Sigmoid colon (tissue), 7 donors: Measurements from ENCODE around the gene ZNF507. TPM values are rescaled to one million over a fixed set of nuclear protein-coding genes. Genes with fewer than 3 reads are reported as not detected.

Experiments
- DNase-seq: peaks from one replicate; pipeline ENCODE4 v3.0.0-alpha.2; 2019
- H3K27ac ChIP-seq, 4 donors: fragments of 200-600 bp; sonication (generic); one replicate each; pipeline ENCODE4 v1.5.1; 2016 to 2019; ENCODE audit warnings: mild to moderate bottlenecking in 1 of 4
- H3K27me3 ChIP-seq, 3 donors: fragments of 200-600 bp; sonication (generic); one replicate each; pipeline ENCODE4 v1.5.1; 2019; ENCODE audit warnings: mild to moderate bottlenecking in 1 of 3
- H3K36me3 ChIP-seq, 4 donors: fragments of 200-600 bp; sonication (generic); one replicate each; pipeline ENCODE4 v1.5.1; 2016 to 2019
- H3K4me1 ChIP-seq, 4 donors: fragments of 200-600 bp; sonication (generic); one replicate each; pipeline ENCODE4 v1.5.1; 2017 to 2019
- H3K4me3 ChIP-seq, 4 donors: fragments of 200-600 bp; sonication (generic); one replicate each; pipeline ENCODE4 v1.5.1; 2017 to 2019; ENCODE audit warnings: mild to moderate bottlenecking in 2 of 4, moderate library complexity in 1 of 4
- H3K9me3 ChIP-seq, 4 donors: fragments of 200-600 bp in 3 of 4; sonication (generic) in 3 of 4; one replicate each; pipeline versions ENCODE4 v1.5.1 to v1.6.1; 2013 to 2019
- CTCF ChIP-seq, 4 experiments: fragments of 450-650 bp in 3 of 4; fragments of 200-600 bp in 1 of 4; IDR thresholded peaks; one replicate each; pipeline ENCODE4 v1.5.1; 2016 to 2019; ENCODE audit warnings: antibody characterized with exemption in 4 of 4, mild to moderate bottlenecking in 3 of 4, moderate library complexity in 2 of 4
- EP300 ChIP-seq, 4 donors: sonication (generic); formaldehyde crosslinking; IDR thresholded peaks; one replicate each; pipeline ENCODE4 v1.6.1; 2017; ENCODE audit warnings: antibody characterized with exemption in 4 of 4
- POLR2A ChIP-seq, 2 donors: fragments of 450-650 bp; IDR thresholded peaks; one replicate each; pipeline ENCODE4 v1.6.1; 2016; ENCODE audit warnings: antibody characterized with exemption in 2 of 2, mild to moderate bottlenecking in 2 of 2, moderate library complexity in 2 of 2
- POLR2AphosphoS5 ChIP-seq, 4 donors: sonication (generic); formaldehyde crosslinking; IDR thresholded peaks; one replicate each; pipeline ENCODE4 v1.6.1; 2017; ENCODE audit warnings: antibody characterized with exemption in 4 of 4
- WGBS, 2 donors: extraction: QIAGEN DNeasy Blood & Tissue Kit; methylation state at CpG; one replicate each; pipeline ENCODE4 v1.1.7; 2013; 5-methylcytosine and 5-hydroxymethylcytosine counted together
- intact Hi-C: fragments of 100-400 bp; cut with DNase I; formaldehyde crosslinking; loops from one replicate; pipeline ENCODE4 v1.15.1; 2023
- polyA plus RNA-seq, 3 donors: library from polyadenylated mRNA; stranded (reverse); fragments of 200-250 nt; gene quantifications; one replicate each; pipeline ENCODE4 v1.2.3, GENCODE V29; 2013
- total RNA-seq, 4 donors: library from RNA; depleted of rRNA; stranded (reverse); fragments of >200 nt; gene quantifications; one replicate each; pipeline ENCODE4 v1.1.0, GENCODE V29; 2016
- donor health status: healthy with polysubstance abuse.
- donor health status: Bipolar disorder and iron deficiency.
- donor health status: healthy.

The ZNF507 gene
- total and polyA plus RNA-seq, 7 donors = 2.1 to 27.1 (median 19.3) TPM

GRCh38 chr19:32362318-32362691, 16.9 kb downstream of the ZNF507 start:
- Histone ChIP-seq H3K27ac (peak overlapping the region in 1 of 4 donors; percentile 71), H3K27me3 (no peaks in the 10 kb centered on the region), H3K4me3 (no peak overlapping the region), H3K9me3 (no peaks in the 10 kb centered on the region), H3K36me3 (peaks cover 5 to 64% (median 13%) of the 10 kb centered on the region in 4 donors), H3K4me1 (peaks cover 0 to 25% (median 19%) of the 10 kb centered on the region in 4 donors)
- TF ChIP-seq EP300 (IDR thresholded peaks at IDR 0.05) (no peak), CTCF (IDR thresholded peaks at IDR 0.05) (no peak), POLR2A (IDR thresholded peaks at IDR 0.05) (no peak), POLR2AphosphoS5 (IDR thresholded peaks at IDR 0.05) (no peak)
- WGBS, 2 donors = 71 to 82% methylated on average over 5 of the region's 5 CpGs
- DNase-seq = no peak
- intact Hi-C loops = no loop called here

GRCh38 chr19:32363175-32363574, 17.8 kb downstream of the ZNF507 start:
- TF ChIP-seq EP300 (IDR thresholded peaks at IDR 0.05) (peak in 1 of 4 donors; percentile 40), CTCF (IDR thresholded peaks at IDR 0.05) (no peak), POLR2A (IDR thresholded peaks at IDR 0.05) (no peak), POLR2AphosphoS5 (IDR thresholded peaks at IDR 0.05) (peak in 3 of 4 donors; percentile 30 to 53 (median 35))
- whole genome bisulfite sequencing, 2 donors = 33 to 72% methylated on average over 3 of the region's 3 CpGs
- intact Hi-C loops = no loop called here
- Histone ChIP-seq H3K4me3 (no peak overlapping the region), H3K4me1 (peaks cover 0 to 32% (median 23%) of the 10 kb centered on the region in 4 donors), H3K9me3 (no peaks in the 10 kb centered on the region), H3K27me3 (no peaks in the 10 kb centered on the region), H3K36me3 (peaks cover 5 to 55% (median 8%) of the 10 kb centered on the region in 4 donors), H3K27ac (peak overlapping the region; percentile 32 to 71 (median 52))
- DNase-seq = no peak

GRCh38 chr19:32363632-32364031, 18.2 kb downstream of the ZNF507 start:
- intact Hi-C loops = no loop called here
- peak overlapping the region; percentile 32 to 71 (median 52) for H3K27ac ChIP-seq
- WGBS, 2 donors = 95% methylated on average over 3 of the region's 3 CpGs

GRCh38 chr19:32364040-32364439, 18.6 kb downstream of the ZNF507 start:
- peaks cover 0 to 47% (median 8%) of the 10 kb centered on the region in 4 donors for H3K36me3 ChIP-seq
- 92 to 96% methylated on average over 1 of the region's 1 CpG for WGBS, 2 donors
- TF ChIP-seq POLR2A (IDR thresholded peaks at IDR 0.05) (no peak), POLR2AphosphoS5 (IDR thresholded peaks at IDR 0.05) (no peak), EP300 (IDR thresholded peaks at IDR 0.05) (no peak), CTCF (IDR thresholded peaks at IDR 0.05) (no peak)
- DNase-seq = no peak
- H3K9me3 ChIP-seq = no peaks in the 10 kb centered on the region
- intact Hi-C loops = no loop called here
- no peaks in the 10 kb centered on the region for H3K27me3 ChIP-seq
- peak overlapping the region; percentile 32 to 71 (median 52) for H3K27ac ChIP-seq
- H3K4me1 ChIP-seq = peaks cover 0 to 33% (median 24%) of the 10 kb centered on the region in 4 donors
- H3K4me3 ChIP-seq = no peak overlapping the region

More at GRCh38 chr19:32363632-32364031, 18.2 kb downstream of the ZNF507 start:
- Histone ChIP-seq H3K4me1 (peaks cover 0 to 33% (median 24%) of the 10 kb centered on the region in 4 donors), H3K9me3 (no peaks in the 10 kb centered on the region), H3K36me3 (peaks cover under 1 to 51% (median 8%) of the 10 kb centered on the region in 4 donors), H3K4me3 (no peak overlapping the region), H3K27me3 (no peaks in the 10 kb centered on the region)
- TF ChIP-seq CTCF (IDR thresholded peaks at IDR 0.05) (no peak), EP300 (IDR thresholded peaks at IDR 0.05) (no peak), POLR2A (IDR thresholded peaks at IDR 0.05) (no peak), POLR2AphosphoS5 (IDR thresholded peaks at IDR 0.05) (no peak)
- DNase-seq = no peak

- Histone ChIP-seq H3K27me3 (no peaks in the 10 kb centered on the region), H3K27ac (no peak overlapping the region), H3K4me3 (no peak overlapping the region), H3K4me1 (peaks cover 0 to 33% (median 24%) of the 10 kb centered on the region in 4 donors), H3K9me3 (no peaks in the 10 kb centered on the region), H3K36me3 (peaks cover 0 to 24% (median 2%) of the 10 kb centered on the region in 4 donors)
- intact Hi-C loops = no loop called here
- WGBS, 2 donors = 85 to 86% methylated on average over 6 of the region's 6 CpGs
- DNase-seq = no peak
- TF ChIP-seq CTCF (IDR thresholded peaks at IDR 0.05) (no peak), POLR2AphosphoS5 (IDR thresholded peaks at IDR 0.05) (no peak), POLR2A (IDR thresholded peaks at IDR 0.05) (no peak), EP300 (IDR thresholded peaks at IDR 0.05) (no peak)
These were observed 21.7 kb downstream of the ZNF507 start for GRCh38 chr19:32367063-32367462.
